GM13976 (cell line): Measurements from ENCODE around the gene SAMD14.

Source experiments
- DNase-seq: peaks from one replicate; pipeline ENCODE4 v3.0.0; 2012; ENCODE audit warnings: low spot score
- CTCF ChIP-seq: IDR thresholded peaks from 2 replicates; pipeline ENCODE4 v1.5.1; 2012; ENCODE audit warnings: borderline replicate concordance, mild to moderate bottlenecking; ENCODE audit not compliant: insufficient read depth; ENCODE audit errors: extremely low read depth, missing control alignments, control extremely low read depth
- in situ Hi-C: fragments of 300-500 bp; cut with MboI; formaldehyde crosslinking; loops from one replicate; pipeline ENCODE4 v1.12.0; 2022; ENCODE audit warnings: low sequenced_read_pairs, mixed read lengths, inconsistent platforms; ENCODE audit not compliant: unreplicated experiment

The SAMD14 gene

GRCh38 chr17:50161023-50161910, 31.3 kb upstream of the SAMD14 start:
- DNase-seq = peak; percentile 99
- in situ Hi-C loops = no loop called here
- peak; percentile 97 for TF ChIP-seq CTCF

GRCh38 chr17:50157891-50158290, 27.9 kb upstream of the SAMD14 start:
- in situ Hi-C loops = no loop called here
- DNase-seq = no peak
- TF ChIP-seq CTCF = no peak

- in situ Hi-C loops = no loop called here
- no peak for DNase-seq
- TF ChIP-seq CTCF = no peak
Measured at GRCh38 chr17:50155115-50155819, 25.3 kb upstream of the SAMD14 start.

GRCh38 chr17:50154604-50155003, 24.6 kb upstream of the SAMD14 start:
- no peak for DNase-seq
- in situ Hi-C loops = no loop called here
- no peak for TF ChIP-seq CTCF

GRCh38 chr17:50153650-50154575, 24.0 kb upstream of the SAMD14 start:
- in situ Hi-C loops = no loop called here
- TF ChIP-seq CTCF = no peak
- no peak for DNase-seq

GRCh38 chr17:50152736-50153135, 22.8 kb upstream of the SAMD14 start:
- in situ Hi-C loops = no loop called here
- no peak for DNase-seq
- TF ChIP-seq CTCF = no peak
